ENCODE results near the gene NPHP4. TPM values are rescaled to one million over a fixed set of nuclear protein-coding genes. Genes with fewer than 3 reads are reported as not detected.

Gene NPHP4
- total RNA-seq, 1 donor, result 6.5 TPM

DNA sequence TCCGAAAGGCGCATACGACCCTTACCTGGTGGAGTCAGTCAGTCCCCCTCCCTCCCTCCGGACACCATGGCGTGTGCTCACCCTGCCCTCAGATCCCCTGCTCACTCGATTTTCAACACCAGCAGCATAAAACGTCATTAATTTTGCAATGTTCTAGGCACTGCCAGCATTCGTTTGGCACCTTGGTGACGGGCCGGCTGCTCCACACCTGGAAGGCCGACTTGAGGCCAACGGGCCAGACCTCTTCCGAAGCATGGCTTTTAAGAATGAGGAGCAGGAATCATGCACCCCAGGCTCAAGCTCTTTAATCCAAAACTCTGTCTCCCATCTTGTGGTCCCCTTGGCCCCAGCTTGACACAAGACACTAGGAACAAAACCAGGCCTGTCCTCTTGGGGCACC, 33.1 kb downstream of the NPHP4 start:
- H3K4me3 ChIP-seq (ENCODE audit: low read depth, low read length), result no peak overlapping the region
- no peak for DNase-seq (ENCODE audit: low read depth)
- TF ChIP-seq, protein P1, sequence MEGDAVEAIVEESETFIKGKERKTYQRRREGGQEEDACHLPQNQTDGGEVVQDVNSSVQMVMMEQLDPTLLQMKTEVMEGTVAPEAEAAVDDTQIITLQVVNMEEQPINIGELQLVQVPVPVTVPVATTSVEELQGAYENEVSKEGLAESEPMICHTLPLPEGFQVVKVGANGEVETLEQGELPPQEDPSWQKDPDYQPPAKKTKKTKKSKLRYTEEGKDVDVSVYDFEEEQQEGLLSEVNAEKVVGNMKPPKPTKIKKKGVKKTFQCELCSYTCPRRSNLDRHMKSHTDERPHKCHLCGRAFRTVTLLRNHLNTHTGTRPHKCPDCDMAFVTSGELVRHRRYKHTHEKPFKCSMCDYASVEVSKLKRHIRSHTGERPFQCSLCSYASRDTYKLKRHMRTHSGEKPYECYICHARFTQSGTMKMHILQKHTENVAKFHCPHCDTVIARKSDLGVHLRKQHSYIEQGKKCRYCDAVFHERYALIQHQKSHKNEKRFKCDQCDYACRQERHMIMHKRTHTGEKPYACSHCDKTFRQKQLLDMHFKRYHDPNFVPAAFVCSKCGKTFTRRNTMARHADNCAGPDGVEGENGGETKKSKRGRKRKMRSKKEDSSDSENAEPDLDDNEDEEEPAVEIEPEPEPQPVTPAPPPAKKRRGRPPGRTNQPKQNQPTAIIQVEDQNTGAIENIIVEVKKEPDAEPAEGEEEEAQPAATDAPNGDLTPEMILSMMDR (IDR thresholded peaks at IDR 0.05; ENCODE audit: insufficient read depth, low read depth, low read length), result no peak

DNA sequence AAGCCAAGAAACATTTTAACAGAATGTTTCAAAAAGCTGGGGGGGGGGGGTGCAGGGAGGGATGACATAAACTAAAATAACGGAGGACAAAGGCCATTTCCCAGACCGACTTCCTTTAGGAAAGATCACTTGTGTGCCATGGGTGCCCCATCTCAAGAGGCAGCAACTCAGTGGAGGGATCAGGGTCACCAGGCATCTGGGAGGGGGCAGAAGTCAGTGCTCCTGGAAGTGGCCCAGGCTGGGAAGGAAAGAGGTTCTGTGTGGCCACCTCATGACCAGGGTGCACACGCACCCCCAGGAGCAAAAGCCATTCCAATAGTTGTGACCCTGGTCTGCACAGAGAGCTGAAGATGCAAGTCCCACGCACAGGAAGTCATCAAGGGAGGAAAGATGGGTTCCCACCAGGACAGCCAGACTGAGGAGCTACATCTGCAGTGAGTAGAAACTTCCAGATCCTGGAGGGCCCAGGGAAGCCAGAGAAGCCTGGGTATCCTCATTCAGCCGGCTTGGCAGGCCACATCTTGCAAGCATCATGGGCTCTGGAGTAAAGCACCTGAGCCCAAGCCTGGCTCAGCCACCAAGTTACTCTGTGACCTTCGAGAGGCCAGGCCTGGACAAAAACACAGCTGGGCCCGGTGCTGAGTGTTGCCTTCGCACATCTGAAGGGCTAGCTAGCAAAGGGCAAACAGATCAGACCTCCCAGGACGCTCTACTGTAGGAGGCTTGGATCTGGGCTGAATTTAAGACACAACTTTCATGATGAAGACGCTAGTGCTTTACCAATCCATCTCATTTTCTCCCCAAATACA, 36.0 kb downstream of the NPHP4 start:
- no peak for DNase-seq (ENCODE audit: low read depth)
- TF ChIP-seq, protein P1 (IDR thresholded peaks at IDR 0.05; ENCODE audit: insufficient read depth, low read depth, low read length), result no peak
- H3K4me3 ChIP-seq (ENCODE audit: low read depth, low read length), result no peak overlapping the region

DNA sequence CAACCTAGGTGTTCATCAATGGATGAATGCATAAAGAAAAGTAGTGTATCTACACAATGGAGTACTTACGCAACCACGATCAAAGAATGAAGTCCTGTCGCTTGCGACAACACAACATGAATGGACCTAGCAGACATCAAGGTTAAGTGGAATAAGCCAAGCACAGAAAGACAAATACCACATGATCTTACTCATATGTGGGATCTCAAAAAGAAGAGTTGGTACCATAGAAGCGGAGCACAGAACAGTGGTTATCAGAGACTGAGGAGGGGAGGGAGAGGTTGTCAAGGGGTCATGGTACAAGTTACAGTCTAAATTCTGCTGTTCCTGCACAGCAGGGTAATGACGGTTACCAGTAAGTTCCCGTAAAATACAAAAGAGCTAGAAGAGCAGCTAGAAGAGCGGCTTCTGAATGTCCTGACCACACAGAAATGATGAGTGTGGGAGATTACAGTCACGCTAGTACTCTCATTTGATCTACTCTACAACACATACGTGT, 36.7 kb downstream of the NPHP4 start:
- no peak for DNase-seq (ENCODE audit: low read depth)
- H3K4me3 ChIP-seq (ENCODE audit: low read depth, low read length), result no peak overlapping the region
- TF ChIP-seq, protein P1 (IDR thresholded peaks at IDR 0.05; ENCODE audit: insufficient read depth, low read depth, low read length), result no peak

DNA sequence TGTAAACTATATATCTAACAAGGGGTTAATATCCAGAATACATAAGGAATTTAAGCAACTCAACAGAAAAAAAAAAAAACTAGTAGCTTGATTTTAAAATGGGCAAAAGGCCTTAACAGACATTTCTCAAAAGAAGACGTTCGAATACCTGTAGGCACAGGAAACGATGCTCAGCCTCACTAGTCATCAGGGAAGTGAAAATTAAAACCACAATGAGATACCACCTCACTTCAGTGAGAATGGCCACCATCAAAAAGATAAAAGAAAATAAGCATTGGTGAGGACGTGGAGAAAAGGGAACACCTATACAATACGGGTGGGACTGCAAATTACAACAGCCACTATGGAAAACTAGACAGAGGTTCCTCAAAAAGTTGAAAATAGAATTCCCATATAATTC, 37.3 kb downstream of the NPHP4 start:
- no peak for DNase-seq (ENCODE audit: low read depth)
- TF ChIP-seq, protein P1 (IDR thresholded peaks at IDR 0.05; ENCODE audit: insufficient read depth, low read depth, low read length), result no peak
- no peak overlapping the region for H3K4me3 ChIP-seq (ENCODE audit: low read depth, low read length)

DNA sequence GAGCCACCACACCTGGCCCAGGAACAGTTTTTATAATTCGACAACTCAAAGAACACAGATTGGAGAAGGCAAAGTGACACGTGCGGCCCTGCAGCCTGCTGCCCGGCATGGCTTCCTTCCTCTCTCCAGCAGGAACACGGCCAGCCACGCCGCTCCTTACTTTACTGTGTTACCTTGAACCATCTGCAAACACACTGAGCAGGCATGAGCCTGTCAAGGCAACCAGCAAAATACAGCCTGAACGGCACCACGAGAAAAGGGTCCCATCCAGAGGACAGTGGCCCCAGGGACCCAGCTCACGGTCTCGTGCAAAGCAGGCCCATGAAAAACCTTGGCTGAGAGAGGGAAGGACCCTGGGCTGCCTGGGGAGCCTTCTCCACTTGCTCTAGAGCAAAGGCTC, 38.8 kb downstream of the NPHP4 start:
- DNase-seq (ENCODE audit: low read depth), result no peak
- TF ChIP-seq, protein P1 (IDR thresholded peaks at IDR 0.05; ENCODE audit: insufficient read depth, low read depth, low read length), result no peak

DNA sequence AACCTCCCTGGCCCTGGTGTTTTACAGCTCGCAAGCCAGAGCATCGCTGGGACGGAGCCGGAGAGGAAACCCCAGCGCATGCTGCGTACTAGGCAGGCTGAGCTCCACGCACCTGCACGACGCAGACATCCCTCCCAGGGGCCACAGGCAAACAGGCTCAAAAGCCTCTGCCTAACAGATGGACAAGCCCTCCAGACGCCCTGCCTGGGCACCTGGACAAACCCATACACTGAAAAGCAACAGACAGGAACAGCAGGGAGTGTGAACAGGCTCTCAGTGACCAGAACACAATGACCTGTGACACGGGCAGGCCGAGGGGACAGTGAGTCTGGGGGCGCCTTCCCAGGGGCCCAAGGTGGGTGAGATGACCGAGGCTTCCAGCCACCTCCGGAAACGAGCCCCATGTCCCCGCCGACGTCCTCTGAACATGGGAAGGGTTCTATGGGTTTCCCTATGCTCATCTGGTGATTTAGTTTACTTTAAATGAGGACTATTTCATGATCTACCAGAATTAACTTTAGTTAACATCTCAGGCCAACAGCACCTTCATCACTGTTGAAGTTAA, 40.3 kb downstream of the NPHP4 start:
- no peak for DNase-seq (ENCODE audit: low read depth)

More for the DNA sequence above, 38.8 kb downstream of the NPHP4 start:
- no peak overlapping the region for H3K4me3 ChIP-seq (ENCODE audit: low read depth, low read length)

More for the DNA sequence above, 40.3 kb downstream of the NPHP4 start:
- TF ChIP-seq, protein P1 (IDR thresholded peaks at IDR 0.05; ENCODE audit: insufficient read depth, low read depth, low read length), result no peak
- H3K4me3 ChIP-seq (ENCODE audit: low read depth, low read length), result no peak overlapping the region

Data from fibroblast of villous mesenchyme (primary cell).